Stimulated activated CD4-positive, alpha-beta T cell treated with anti-CD3 and anti-CD28 coated beads, Interleukin-12 subunit alpha, Interleukin-12 subunit beta, amount 100 ng/mL, for 4 hours (primary cell): ENCODE measurements around the gene CACNA2D2.

Experiments used
- DNase-seq: peaks from one replicate; pipeline ENCODE4 v3.0.0-alpha.2; 2020

Gene CACNA2D2

GRCh38 chr3:50359760-50360110 lies 143.7 kb downstream of the CACNA2D2 start:
- no peak for DNase-seq

GRCh38 chr3:50358911-50359759 lies 144.3 kb downstream of the CACNA2D2 start, which contains the start of gene TMEM115:
Gene TMEM115 (minus strand): TSS chr3:50359521. CDS start chr3:50359063, 458 bp downstream.
- DNase-seq: peak; percentile 89

- no peak for DNase-seq
These were observed 145.0 kb downstream of the CACNA2D2 start for GRCh38 chr3:50358355-50358910.

- no peak for DNase-seq
These were observed 146.0 kb downstream of the CACNA2D2 start for GRCh38 chr3:50357481-50357880.

- DNase-seq: no peak
These were observed 146.9 kb downstream of the CACNA2D2 start for GRCh38 chr3:50356553-50356952.

GRCh38 chr3:50355829-50356552 lies 147.4 kb downstream of the CACNA2D2 start:
- DNase-seq: no peak

- no peak for DNase-seq
These were observed 148.6 kb downstream of the CACNA2D2 start for GRCh38 chr3:50354850-50355249.

- no peak for DNase-seq
These were observed 149.2 kb downstream of the CACNA2D2 start for GRCh38 chr3:50354186-50354764.

- no peak for DNase-seq
These were observed 150.0 kb downstream of the CACNA2D2 start for GRCh38 chr3:50353245-50354004.

GRCh38 chr3:50352781-50353180 lies 150.7 kb downstream of the CACNA2D2 start:
- no peak for DNase-seq

- DNase-seq: no peak
These were observed 152.1 kb downstream of the CACNA2D2 start for GRCh38 chr3:50351323-50351697.

- DNase-seq: peak; percentile 99
These were observed 152.7 kb downstream of the CACNA2D2 start, which contains the start of the genes CYB561D2 and NPRL2 for GRCh38 chr3:50350527-50351322. Gene CYB561D2 (plus strand): TSS chr3:50350862. CDS start chr3:50351434, 572 bp downstream. Gene NPRL2 (minus strand): TSS chr3:50350775. CDS start chr3:50350652, 123 bp downstream.

GRCh38 chr3:50350213-50350526 lies 153.3 kb downstream of the CACNA2D2 start:
- no peak for DNase-seq

- DNase-seq: peak; percentile 66
These were observed 156.1 kb downstream of the CACNA2D2 start for GRCh38 chr3:50347187-50347813.

GRCh38 chr3:50345586-50346234 lies 157.7 kb downstream of the CACNA2D2 start, which contains the start of gene ZMYND10:
Gene ZMYND10 (minus strand): TSS chr3:50345732. CDS start chr3:50345579, 153 bp downstream.
- peak; percentile 67 for DNase-seq

- no peak for DNase-seq
These were observed 158.4 kb downstream of the CACNA2D2 start for GRCh38 chr3:50345008-50345407.

GRCh38 chr3:50342813-50343633 lies 160.4 kb downstream of the CACNA2D2 start:
- DNase-seq: no peak

GRCh38 chr3:50341996-50342650 lies 161.3 kb downstream of the CACNA2D2 start:
- no peak for DNase-seq

GRCh38 chr3:50341537-50341936 lies 161.9 kb downstream of the CACNA2D2 start:
- no peak for DNase-seq
